HPDE6-E6E7 (cell line): ENCODE measurements around the gene TMEM131.
"Not testable (repeated sequence)": the region's sequence is repeated elsewhere in the genome, so short reads cannot be mapped to it uniquely, and the experiment has no call there.

Experiments
- DNase-seq: peaks from one replicate; pipeline ENCODE4 v3.0.0; 2011; ENCODE audit warnings: missing footprints; ENCODE audit errors: extremely low spot score

The TMEM131 gene, protein sequence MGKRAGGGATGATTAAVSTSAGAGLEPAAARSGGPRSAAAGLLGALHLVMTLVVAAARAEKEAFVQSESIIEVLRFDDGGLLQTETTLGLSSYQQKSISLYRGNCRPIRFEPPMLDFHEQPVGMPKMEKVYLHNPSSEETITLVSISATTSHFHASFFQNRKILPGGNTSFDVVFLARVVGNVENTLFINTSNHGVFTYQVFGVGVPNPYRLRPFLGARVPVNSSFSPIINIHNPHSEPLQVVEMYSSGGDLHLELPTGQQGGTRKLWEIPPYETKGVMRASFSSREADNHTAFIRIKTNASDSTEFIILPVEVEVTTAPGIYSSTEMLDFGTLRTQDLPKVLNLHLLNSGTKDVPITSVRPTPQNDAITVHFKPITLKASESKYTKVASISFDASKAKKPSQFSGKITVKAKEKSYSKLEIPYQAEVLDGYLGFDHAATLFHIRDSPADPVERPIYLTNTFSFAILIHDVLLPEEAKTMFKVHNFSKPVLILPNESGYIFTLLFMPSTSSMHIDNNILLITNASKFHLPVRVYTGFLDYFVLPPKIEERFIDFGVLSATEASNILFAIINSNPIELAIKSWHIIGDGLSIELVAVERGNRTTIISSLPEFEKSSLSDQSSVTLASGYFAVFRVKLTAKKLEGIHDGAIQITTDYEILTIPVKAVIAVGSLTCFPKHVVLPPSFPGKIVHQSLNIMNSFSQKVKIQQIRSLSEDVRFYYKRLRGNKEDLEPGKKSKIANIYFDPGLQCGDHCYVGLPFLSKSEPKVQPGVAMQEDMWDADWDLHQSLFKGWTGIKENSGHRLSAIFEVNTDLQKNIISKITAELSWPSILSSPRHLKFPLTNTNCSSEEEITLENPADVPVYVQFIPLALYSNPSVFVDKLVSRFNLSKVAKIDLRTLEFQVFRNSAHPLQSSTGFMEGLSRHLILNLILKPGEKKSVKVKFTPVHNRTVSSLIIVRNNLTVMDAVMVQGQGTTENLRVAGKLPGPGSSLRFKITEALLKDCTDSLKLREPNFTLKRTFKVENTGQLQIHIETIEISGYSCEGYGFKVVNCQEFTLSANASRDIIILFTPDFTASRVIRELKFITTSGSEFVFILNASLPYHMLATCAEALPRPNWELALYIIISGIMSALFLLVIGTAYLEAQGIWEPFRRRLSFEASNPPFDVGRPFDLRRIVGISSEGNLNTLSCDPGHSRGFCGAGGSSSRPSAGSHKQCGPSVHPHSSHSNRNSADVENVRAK (N-terminal part only)

DNA sequence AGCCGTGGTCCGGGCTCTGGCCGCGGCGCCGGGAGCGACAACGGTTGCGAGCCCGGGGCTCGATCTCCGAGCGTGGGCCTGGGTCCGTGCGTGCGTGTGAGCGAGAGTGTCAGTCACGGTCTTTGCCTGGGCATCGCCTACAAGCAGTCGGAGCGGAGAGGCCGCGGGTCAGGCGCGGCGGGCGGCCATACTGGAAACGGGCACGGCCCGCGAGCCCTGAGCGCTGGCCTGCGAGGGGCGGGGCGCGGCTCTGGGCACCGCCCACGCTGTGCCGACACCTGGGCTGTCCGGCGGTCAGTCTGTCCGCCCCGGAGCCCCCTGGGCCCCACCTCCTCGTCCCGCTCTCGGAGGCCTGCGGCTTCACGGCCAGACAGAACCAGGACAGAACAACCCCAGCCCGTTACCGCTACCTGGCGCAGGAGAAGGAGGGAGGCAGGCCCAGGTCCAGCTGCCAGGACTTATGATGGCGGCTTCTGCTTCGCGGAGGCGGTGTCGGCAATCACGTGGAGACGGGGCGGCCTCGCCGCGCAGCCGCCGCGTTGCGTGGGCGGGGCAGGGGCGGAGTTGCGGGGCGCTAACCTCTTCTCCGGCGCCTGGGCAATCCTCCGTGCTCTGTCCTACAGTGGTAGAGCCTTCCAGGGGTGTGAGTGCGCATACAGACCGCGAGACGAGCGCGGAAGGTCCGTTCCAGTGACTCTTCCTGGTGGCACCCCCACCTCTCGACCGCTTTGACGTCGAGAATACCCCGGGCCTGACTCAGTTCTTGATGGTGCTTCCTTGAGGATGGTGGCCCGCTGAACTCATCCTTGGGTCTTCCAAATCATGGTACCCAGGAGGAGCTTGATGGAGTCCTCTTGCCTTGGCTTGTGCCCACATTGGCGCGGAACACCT, at the start of gene TMEM131:
Gene TMEM131 (minus strand): TSS at position 215 of the 891 bp plus-strand sequence. CDS start 286 bp downstream, outside the sequence.
- DNase-seq: peak; percentile 88

DNA sequence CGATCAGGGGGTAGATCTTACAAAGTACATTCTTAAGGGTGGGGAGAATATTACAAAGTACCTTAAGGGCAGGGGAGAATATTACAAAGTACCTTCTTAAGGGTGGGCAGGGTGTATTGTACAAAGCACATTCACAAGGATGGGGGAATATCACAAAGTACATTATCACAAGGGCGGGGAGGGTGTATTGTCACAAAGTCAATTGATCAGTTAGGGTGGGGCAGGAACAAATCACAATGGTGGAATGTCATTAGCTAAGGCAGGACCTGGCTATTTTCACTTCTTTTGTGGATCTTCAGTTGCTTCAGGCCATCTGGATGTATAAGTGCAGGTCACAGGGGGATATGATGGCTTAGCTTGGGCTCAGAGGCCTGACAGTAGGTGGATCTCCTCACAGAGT, 49.0 kb upstream of the TMEM131 start:
- DNase-seq: not testable (repeated sequence)

DNA sequence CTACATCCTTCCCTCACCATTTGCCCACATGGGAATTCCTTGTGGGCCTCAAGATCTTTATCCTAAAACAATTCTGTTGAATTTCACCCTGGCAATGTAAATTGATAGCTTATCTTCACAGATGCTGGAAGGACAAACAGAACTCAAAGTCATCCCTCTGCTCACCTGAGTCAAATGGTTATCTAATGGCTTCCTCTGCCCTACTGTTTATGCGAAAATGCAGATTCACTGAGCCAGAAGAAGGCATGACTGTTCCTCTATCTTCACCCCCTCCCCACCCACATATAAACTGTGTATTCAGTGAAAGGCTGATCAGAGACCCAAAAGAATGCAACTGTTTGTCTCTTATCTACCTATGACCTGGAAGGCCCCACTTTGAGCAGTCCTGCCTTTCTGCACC, 47.4 kb upstream of the TMEM131 start:
- DNase-seq: no peak

DNA sequence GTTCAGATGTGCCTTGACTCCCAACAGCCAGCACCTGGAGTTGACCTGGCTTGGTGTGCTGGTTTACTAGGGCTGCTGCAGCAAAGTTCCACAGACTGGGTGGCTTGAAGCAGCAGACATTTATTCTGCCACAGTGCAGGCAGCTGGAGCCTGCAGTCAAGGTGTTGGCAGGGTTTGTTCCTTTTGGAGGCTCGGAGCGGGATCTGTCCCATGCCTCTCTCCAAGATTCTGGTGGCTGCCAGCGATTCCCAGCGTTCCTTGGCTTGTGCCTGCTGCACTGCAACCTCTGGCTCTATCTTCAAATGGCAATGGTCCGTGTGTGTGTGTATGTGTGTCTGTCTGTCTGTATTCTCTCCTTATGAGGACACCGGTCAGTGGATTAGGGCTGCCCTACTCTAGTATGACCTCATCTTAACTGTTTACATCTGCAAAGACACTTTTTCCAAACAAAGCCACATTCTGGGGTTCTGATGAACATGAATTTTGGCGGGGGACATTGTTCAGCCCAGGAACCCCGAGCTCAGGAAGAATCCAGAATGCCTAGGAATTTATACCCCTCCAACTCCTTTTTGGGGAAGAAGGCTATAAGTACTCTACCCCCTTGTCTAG, 44.7 kb upstream of the TMEM131 start:
- DNase-seq: no peak

DNA sequence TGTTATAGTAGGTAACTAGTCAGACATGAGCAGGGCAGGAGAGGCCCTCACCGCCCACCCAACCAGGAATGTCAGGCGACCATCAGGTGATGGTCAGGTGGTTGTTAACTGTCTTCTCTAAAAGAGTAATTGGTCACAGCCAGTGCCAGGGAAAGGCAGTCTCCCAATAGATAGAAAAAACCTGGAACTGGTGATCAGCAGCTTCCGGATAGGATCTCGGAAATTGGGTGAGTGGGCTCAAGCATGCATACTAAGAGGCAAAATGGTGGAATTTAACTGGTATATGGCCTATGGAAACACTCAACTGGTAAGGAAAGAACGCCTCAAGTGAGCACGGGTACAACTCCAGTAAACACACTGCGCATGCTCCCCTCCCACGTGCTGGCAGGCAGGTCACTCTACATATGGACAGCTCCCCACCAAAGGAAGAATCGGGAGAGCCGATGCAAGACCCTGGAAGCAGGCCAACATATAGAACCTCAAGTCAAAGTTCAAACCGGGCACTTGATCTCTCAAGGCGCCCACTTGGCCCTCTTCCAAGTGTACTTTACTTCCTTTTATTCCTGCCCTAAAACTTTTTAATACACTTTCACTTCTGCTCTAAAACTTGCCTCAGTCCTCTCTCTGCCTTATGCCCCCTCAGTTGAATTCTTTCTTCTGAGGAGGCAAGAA, 43.5 kb upstream of the TMEM131 start:
- DNase-seq: no peak

GRCh38 chr2:98037666-98038336, 42.1 kb upstream of the TMEM131 start:
- DNase-seq: no peak

- no peak for DNase-seq
Measured at GRCh38 chr2:98037206-98037605, 41.5 kb upstream of the TMEM131 start.

- DNase-seq: no peak
Measured at GRCh38 chr2:98036349-98037000, 40.7 kb upstream of the TMEM131 start.

DNA sequence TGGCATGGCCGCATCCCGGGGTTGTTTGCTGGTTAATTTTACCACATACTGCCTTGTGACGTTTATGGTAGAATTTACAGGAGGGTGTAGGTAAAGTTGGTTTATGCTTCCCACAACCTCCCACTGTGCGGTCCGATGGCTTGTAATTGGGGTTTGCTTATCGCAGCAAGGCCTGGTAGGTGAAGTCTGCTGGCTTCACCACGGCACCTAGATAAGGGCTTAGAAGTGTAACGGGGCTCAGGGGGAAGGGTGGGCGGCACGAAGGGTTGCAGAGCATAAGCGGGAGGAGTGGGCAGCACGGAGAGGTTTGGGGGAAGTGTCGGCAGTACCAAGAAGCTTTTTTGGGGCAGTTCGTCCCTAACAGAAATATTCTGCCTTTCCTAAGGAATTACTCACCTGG, 39.0 kb upstream of the TMEM131 start:
- DNase-seq: no peak

DNA sequence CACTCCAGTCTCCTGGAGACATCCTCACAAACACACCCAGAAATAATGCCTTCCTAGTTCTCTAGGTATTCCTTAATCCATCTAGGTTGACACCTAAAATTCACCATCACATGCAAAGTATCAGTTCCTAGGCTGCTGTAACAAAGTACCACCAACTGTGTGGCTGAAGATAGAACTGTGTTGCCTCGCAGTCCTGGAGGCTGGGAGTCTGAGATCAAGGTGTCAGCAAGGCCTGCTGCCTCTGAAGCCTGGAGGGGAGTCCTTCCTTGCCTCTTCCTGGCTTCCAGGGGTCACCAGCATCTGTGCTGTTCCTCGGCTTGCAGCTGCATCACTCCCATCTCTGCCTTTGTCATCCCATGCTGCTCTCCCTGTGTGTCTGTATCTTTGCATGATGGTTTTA, 36.3 kb upstream of the TMEM131 start:
- DNase-seq: no peak

DNA sequence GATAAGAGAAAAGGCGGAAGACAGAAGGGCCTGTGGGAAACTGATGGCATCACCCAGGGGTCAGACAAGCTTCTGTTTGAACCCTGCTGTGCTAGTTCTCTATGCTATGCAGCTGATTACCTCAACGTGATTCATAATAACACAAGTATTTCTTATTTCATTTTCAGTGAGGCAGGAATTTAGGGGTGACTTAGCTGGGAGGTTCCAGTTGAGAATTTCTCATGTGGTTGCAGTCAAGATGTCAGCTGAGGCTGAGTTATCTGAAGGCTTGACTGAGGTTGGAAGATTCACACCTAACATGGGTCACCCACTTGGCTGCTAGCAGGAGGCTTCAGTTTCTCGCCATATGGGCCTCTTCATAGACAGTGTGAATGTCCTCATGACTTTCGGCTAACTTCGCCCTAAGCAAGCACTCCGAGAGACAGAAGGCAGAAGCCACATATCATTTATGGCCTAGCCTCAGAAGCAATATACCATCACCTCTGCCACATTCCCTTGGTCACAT, 34.0 kb upstream of the TMEM131 start:
- no peak for DNase-seq

- no peak for DNase-seq
Measured at GRCh38 chr2:98028931-98029717, 33.4 kb upstream of the TMEM131 start.

GRCh38 chr2:98028101-98028561, 32.4 kb upstream of the TMEM131 start:
- no peak for DNase-seq

GRCh38 chr2:98027538-98027937, 31.8 kb upstream of the TMEM131 start:
- no peak for DNase-seq

DNA sequence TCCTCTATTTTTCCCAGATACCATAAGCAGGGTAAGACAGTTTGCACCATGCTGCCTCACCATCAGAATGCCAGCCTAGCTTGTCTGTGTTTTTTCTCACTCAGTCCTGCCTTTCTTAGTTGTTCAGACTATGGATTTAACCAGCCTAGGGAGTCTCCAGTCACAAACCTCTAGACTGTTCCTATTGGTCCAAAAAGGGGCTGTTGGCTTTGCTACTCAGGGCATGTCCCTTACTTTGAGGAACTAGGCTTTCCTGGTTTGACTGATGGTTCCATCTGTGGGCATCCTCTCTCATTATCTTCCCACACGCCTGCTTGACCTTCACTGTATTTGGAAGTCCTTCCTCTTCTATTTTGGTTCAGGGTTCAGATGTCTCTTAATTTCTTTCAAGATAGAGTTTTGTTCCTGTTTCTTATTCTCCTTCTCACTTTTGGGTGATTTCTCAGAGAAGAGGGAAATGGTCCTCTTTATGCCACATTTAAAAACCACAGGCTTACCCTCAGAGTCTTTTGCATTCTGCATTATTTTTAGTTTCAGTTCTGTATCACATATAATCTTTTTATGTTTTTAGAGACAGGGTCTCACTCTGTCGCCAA, 31.3 kb upstream of the TMEM131 start:
- DNase-seq: no peak

- no peak for DNase-seq
Measured at GRCh38 chr2:98026292-98026691, 30.5 kb upstream of the TMEM131 start.

DNA sequence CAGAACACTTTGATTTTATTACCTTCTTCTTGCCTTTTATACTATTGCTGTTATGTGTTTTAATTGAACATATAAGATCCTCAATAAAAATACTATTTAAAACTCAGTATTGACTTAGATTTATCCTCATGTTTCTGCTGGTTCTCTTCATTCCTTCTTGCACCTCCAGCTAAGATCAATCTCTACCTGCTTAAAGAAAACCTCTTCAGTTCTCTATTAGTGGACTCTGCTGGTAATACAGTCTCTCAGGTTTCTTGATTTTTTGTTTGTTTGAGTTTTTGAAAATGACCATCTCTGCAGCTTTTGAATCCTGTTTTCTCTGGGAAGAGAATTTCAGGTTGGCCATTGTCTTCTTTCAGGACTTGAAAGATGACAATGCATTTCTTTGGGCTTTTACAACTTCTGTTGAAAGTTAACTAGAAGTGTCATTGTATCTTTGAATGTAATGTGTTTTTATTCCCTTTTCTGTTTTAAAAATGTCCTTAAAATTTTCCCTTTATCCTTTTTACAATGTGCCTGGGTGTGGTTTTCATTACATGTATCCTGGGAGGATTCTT, 29.8 kb upstream of the TMEM131 start:
- DNase-seq: no peak
